SK-N-SH (cell line): ENCODE data around the gene HEPACAM. TPM values are rescaled to one million over a fixed set of nuclear protein-coding genes. Genes with fewer than 3 reads are reported as not detected.

Experiments used
- CTCF ChIA-PET: fragments of 300-600, 350-600 bp; formaldehyde crosslinking; extraction: SDS; loops from one replicate; lab custom pipeline; 2021; lab: Yijun Ruan, JAX
- POLR2A ChIA-PET: fragments of 350-600 bp; sonication (Branson Sonifier 250); formaldehyde crosslinking; extraction: SDS; loops from one replicate; lab custom pipeline; 2020; ENCODE audit warnings: antibody characterized with exemption, inconsistent platforms; lab: Yijun Ruan, JAX
- DNase-seq: peaks from one replicate; pipeline ENCODE4 v3.0.0; 2012
- H2AFZ ChIP-seq: fragments of 200-600 bp; sonication (generic); 2 replicates; pipeline ENCODE4 v1.8.1; 2016; ENCODE audit warnings: antibody characterized with exemption, mild to moderate bottlenecking, low read depth
- H3F3A ChIP-seq: fragments of 200-600 bp; sonication (generic); replicated peaks from 2 replicates; pipeline ENCODE3; 2016; ENCODE audit warnings: antibody characterized with exemption, mild to moderate bottlenecking; ENCODE audit not compliant: insufficient read depth
- H3K27ac ChIP-seq, 2 experiments: fragments of 200-500 bp in 1 of 2; fragments of 200-600 bp in 1 of 2; sonication (Bioruptor generic) in 1 of 2; sonication (generic), shearing (Covaris generic) in 1 of 2; 2 replicates each; pipeline versions ENCODE4 v1.5.1 to v1.6.1; 2014 to 2016; ENCODE audit warnings: low read depth in 2 of 2, inconsistent platforms in 1 of 2, low read length in 1 of 2, mild to moderate bottlenecking in 1 of 2, mixed read lengths in 1 of 2
- H3K27me3 ChIP-seq: fragments of 200-600 bp; sonication (generic), shearing (Covaris generic); 2 replicates; pipeline ENCODE4 v1.6.1; 2016; ENCODE audit warnings: mixed run types; ENCODE audit not compliant: insufficient read depth
- H3K36me3 ChIP-seq, 2 experiments: fragments of 200-500 bp in 1 of 2; fragments of 200-600 bp in 1 of 2; sonication (Bioruptor generic) in 1 of 2; sonication (generic) in 1 of 2; replicated peaks in 1 of 2; 2 replicates each; pipeline versions ENCODE3 to v1.5.1; 2014 to 2016; ENCODE audit warnings: low read length in 1 of 2, mild to moderate bottlenecking in 1 of 2; ENCODE audit not compliant: insufficient read depth in 2 of 2, control insufficient read depth in 1 of 2
- H3K4me1 ChIP-seq, 2 experiments: fragments of 200-500 bp in 1 of 2; fragments of 200-600 bp in 1 of 2; sonication (Bioruptor generic) in 1 of 2; sonication (generic), shearing (Covaris generic) in 1 of 2; 2 replicates each; pipeline versions ENCODE4 v1.5.1 to v1.6.1; 2014 to 2016; ENCODE audit warnings: low read depth in 1 of 2, low read length in 1 of 2, mixed run types in 1 of 2; ENCODE audit not compliant: insufficient read depth in 2 of 2, control insufficient read depth in 1 of 2
- H3K4me2 ChIP-seq: fragments of 200-600 bp; sonication (generic), shearing (Covaris generic); 2 replicates; pipeline ENCODE4 v1.6.1; 2017; ENCODE audit warnings: mixed run types
- H3K4me3 ChIP-seq, 2 experiments: fragments of 200-500 bp in 1 of 2; fragments of 200-600 bp in 1 of 2; sonication (Bioruptor generic) in 1 of 2; sonication (generic), shearing (Covaris generic) in 1 of 2; 2 replicates each; pipeline versions ENCODE4 v1.5.1 to v1.8.1; 2014 to 2016; ENCODE audit warnings: low read depth in 2 of 2, inconsistent platforms in 1 of 2, low read length in 1 of 2, mild to moderate bottlenecking in 1 of 2, mixed read lengths in 1 of 2, moderate library complexity in 1 of 2
- H3K79me2 ChIP-seq: fragments of 200-600 bp; sonication (generic); 2 replicates; pipeline ENCODE4 v1.8.1; 2017; ENCODE audit warnings: mild to moderate bottlenecking; ENCODE audit not compliant: insufficient read depth
- H3K9ac ChIP-seq: fragments of 200-600 bp; sonication (generic); 2 replicates; pipeline ENCODE4 v1.6.1; 2017; ENCODE audit warnings: mixed run types
- H3K9me2 ChIP-seq: fragments of 200-600 bp; sonication (generic); 2 replicates; pipeline ENCODE4 v1.6.1; 2017; ENCODE audit warnings: mixed run types
- H3K9me3 ChIP-seq: fragments of 200-600 bp; sonication (generic); 2 replicates; pipeline ENCODE4 v1.6.1; 2017; ENCODE audit warnings: mixed run types, mild to moderate bottlenecking, moderate library complexity
- H4K20me1 ChIP-seq: fragments of 200-600 bp; sonication (generic); 2 replicates; pipeline ENCODE4 v1.6.1; 2017; ENCODE audit warnings: mild to moderate bottlenecking, mixed run types; ENCODE audit not compliant: insufficient read depth
- CHD2 ChIP-seq: fragments of 150-350 bp; IDR thresholded peaks from 2 replicates; pipeline ENCODE4 v1.6.1; 2018; ENCODE audit warnings: low read length; ENCODE audit not compliant: partially characterized antibody
- CTCF ChIP-seq: fragments of 200-600 bp; sonication (generic); IDR thresholded peaks from 2 replicates; pipeline ENCODE4 v1.6.1; 2017; ENCODE audit warnings: antibody characterized with exemption, mild to moderate bottlenecking, moderate library complexity
- EZH2phosphoT487 ChIP-seq: fragments of 200-600 bp; sonication (generic); IDR thresholded peaks from 2 replicates; pipeline ENCODE4 v1.6.1; 2017; ENCODE audit warnings: low read depth, mixed run types, mild to moderate bottlenecking, antibody characterized with exemption, moderate library complexity, borderline replicate concordance
- FOXM1 ChIP-seq: IDR thresholded peaks from 2 replicates; pipeline ENCODE4 v1.4.0; 2012; ENCODE audit warnings: low read depth, mild to moderate bottlenecking
- IRF3 ChIP-seq: fragments of 150-350 bp; IDR thresholded peaks from 2 replicates; pipeline ENCODE4 v1.6.1; 2016; ENCODE audit warnings: mild to moderate bottlenecking, low read depth, low read length
- JUND ChIP-seq: IDR thresholded peaks from 2 replicates; pipeline ENCODE4 v1.4.0; 2012
- MAX ChIP-seq: IDR thresholded peaks from 2 replicates; pipeline ENCODE4 v1.4.0; 2012; ENCODE audit warnings: low read depth
- MEF2A ChIP-seq: IDR thresholded peaks from 2 replicates; pipeline ENCODE4 v1.4.0; 2012; ENCODE audit warnings: low read depth, borderline replicate concordance
- MXI1 ChIP-seq: IDR thresholded peaks from 2 replicates; pipeline ENCODE4 v1.6.1; 2012; ENCODE audit warnings: mild to moderate bottlenecking, low read depth, low read length, improper control_type of control experiment
- NRF1 ChIP-seq: IDR thresholded peaks from 2 replicates; pipeline ENCODE4 v1.6.1; 2012; ENCODE audit warnings: low read depth, mild to moderate bottlenecking, low read length
- PBX3 ChIP-seq: IDR thresholded peaks from 2 replicates; pipeline ENCODE4; 2012
- POLR2AphosphoS5 ChIP-seq: IDR thresholded peaks from 2 replicates; pipeline ENCODE4 v1.6.1; 2012; ENCODE audit warnings: low read depth, low read length
- REST ChIP-seq: IDR thresholded peaks from 2 replicates; pipeline ENCODE4 v1.6.1; 2012; ENCODE audit warnings: mild to moderate bottlenecking, low read depth, low read length, moderate library complexity
- RXRA ChIP-seq: IDR thresholded peaks from 2 replicates; pipeline ENCODE4 v1.4.0; 2012; ENCODE audit warnings: low read depth, mild to moderate bottlenecking, borderline replicate concordance
- SMC3 ChIP-seq: IDR thresholded peaks from 2 replicates; pipeline ENCODE4 v1.6.1; 2012; ENCODE audit warnings: low read depth, low read length, improper control_type of control experiment
- TEAD4 ChIP-seq: IDR thresholded peaks from 2 replicates; pipeline ENCODE4 v1.4.0; 2012; ENCODE audit warnings: mild to moderate bottlenecking, borderline replicate concordance; ENCODE audit not compliant: insufficient read depth
- USF1 ChIP-seq: IDR thresholded peaks from 2 replicates; pipeline ENCODE4 v1.4.0; 2012; ENCODE audit warnings: low read depth, borderline replicate concordance
- YY1 ChIP-seq: IDR thresholded peaks from 2 replicates; pipeline ENCODE4 v1.4.0; 2012; ENCODE audit warnings: low read depth, mild to moderate bottlenecking
- WGBS: methylation state at CpG from one replicate; pipeline ENCODE4 v1.1.6; 2017; ENCODE audit warnings: low lambda C conversion rate; 5-methylcytosine and 5-hydroxymethylcytosine counted together
- polyA plus RNA-seq, 3 experiments: library from polyadenylated mRNA; depleted of rRNA; stranded (reverse); fragments of >200 nt; gene quantifications; 2 replicates each; pipeline ENCODE4 v1.2.3, GENCODE V29; 2012

The HEPACAM gene
- polyA plus RNA-seq, 1 of the 3 experiments (the other 2 are of a cell fraction), result not detected

GRCh38 chr11:124889191-124890091 lies 46.4 kb downstream of the HEPACAM start:
- no peaks in the 10 kb centered on the region for H3F3A ChIP-seq
- peak; percentile 3 for DNase-seq
- CTCF ChIA-PET, result interaction anchor here (4.1 kb wide), 1 partner anchor 13 kb away, joined by 23 read pairs; no protein-coding TSS in a partner anchor
- no peak overlapping the region for H3K9ac ChIP-seq
- no peak overlapping the region for H3K4me2 ChIP-seq
- no peaks in the 10 kb centered on the region for H3K9me3 ChIP-seq
- POLR2A ChIA-PET, result no interaction called here
- no peaks in the 10 kb centered on the region for H3K79me2 ChIP-seq
- H3K27me3 ChIP-seq, result no peaks in the 10 kb centered on the region
- H4K20me1 ChIP-seq, result no peaks in the 10 kb centered on the region
- TF ChIP-seq EZH2phosphoT487 (no peak), MAX (no peak), POLR2AphosphoS5 (no peak), REST (no peak), CTCF (no peak), YY1 (no peak), JUND (no peak), USF1 (no peak), IRF3 (no peak), TEAD4 (no peak), RXRA (no peak), CHD2 (no peak), FOXM1 (no peak), MEF2A (no peak), PBX3 (no peak), MXI1 (no peak), NRF1 (no peak), SMC3 (no peak)
- no peaks in the 10 kb centered on the region for H3K9me2 ChIP-seq
- peaks cover 0 to 5% of the 10 kb centered on the region in 2 experiments; a peak in 1 of 4 replicates for H3K4me1 ChIP-seq
- H2AFZ ChIP-seq, result no peak overlapping the region
- WGBS, result 64% methylated on average over 2 of the region's 2 CpGs
- no peaks in the 10 kb centered on the region for H3K36me3 ChIP-seq
- no peak overlapping the region for H3K27ac ChIP-seq
- no peak overlapping the region for H3K4me3 ChIP-seq
